ENCODE data around the gene CDKAL1.
"Not testable (repeated sequence)": the region's sequence is repeated elsewhere in the genome, so short reads cannot be mapped to it uniquely, and the experiment has no call there.

Gene CDKAL1

DNA sequence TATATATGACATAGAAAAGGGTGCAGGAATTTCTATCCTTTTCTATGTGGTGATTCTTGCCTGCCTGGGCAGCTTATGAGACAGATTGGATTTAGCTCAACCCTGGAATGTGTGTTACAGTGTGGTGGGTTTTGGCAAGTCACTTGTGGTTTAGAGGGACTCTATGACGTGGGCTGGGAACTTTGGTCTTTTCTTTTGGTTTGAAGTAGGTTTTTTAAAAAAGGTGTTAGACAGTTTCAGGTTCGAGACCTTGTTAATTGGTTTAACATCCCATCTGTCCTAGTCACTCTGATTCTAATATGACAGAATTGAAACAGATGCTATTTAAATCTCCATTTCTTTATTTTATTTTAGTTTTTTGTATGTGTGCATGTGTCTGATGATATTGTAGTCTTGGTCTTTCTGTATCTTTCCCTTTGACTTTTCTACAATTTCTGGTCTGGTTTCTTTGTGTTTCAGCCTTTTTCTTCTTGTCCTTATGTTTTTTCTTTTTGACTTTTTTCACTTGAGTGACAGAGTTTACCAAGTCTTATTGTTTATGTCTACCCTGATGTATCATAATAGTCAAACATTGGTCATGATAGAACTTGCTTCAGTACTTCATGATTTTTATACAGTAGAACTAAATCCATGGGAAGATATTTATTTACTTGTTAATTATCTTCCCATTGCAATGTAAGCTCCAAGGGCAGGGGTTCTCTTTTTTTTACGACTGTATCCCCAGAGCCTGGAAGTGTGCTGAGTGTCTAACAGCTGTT is 174.3 kb downstream of the CDKAL1 start:
- no peak for DNase-seq (ENCODE audit: low read depth in 2 of 2)

DNA sequence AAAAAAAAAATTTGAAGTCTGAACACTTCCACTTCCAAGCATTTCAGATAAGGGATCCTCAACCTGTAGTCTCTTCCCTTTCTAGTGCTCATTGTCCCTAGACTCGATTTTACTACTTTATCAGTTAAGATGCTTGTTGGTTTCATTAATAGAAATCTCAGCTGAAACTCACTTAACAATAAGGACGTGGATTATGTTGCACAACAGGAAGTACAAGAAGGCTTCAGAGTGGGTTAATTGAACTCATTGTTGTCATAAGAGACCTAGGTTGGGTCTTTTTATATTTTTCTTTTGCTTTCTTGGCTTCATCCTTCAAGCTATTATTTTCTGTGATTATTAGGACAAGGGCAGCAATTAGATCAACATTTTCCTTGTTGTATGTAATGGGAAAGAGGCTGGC is 175.2 kb downstream of the CDKAL1 start:
- DNase-seq (ENCODE audit: low read depth in 2 of 2), result no peak

- no peak for DNase-seq (ENCODE audit: low read depth in 2 of 2)
Observed at GRCh38 chr6:20710341-20710740, 176.1 kb downstream of the CDKAL1 start.

DNA sequence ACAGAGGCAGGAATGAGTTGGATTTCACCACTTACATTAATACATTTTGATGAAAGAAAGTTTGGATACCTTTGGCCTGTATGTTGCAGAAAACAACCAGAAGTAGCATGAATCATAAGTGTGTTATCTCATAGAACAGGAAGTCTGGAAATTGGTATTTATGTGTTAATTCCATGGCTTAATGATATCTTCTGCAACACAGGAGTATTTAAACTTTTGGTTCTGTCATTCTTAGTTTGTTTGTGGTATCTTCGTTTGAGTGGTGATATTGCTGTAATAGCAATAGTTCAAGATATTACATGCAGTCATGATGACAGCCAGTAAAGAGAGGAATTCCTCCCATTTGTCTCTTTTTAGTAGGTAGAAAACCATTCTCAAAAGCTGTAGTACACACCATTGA is 177.3 kb downstream of the CDKAL1 start:
- no peak for DNase-seq (ENCODE audit: low read depth in 2 of 2)

- no peak for DNase-seq (ENCODE audit: low read depth in 2 of 2)
Observed at GRCh38 chr6:20712011-20712410, 177.8 kb downstream of the CDKAL1 start.

- DNase-seq (ENCODE audit: low read depth in 2 of 2), result no peak
Observed at GRCh38 chr6:20715135-20715806, 181.0 kb downstream of the CDKAL1 start.

DNA sequence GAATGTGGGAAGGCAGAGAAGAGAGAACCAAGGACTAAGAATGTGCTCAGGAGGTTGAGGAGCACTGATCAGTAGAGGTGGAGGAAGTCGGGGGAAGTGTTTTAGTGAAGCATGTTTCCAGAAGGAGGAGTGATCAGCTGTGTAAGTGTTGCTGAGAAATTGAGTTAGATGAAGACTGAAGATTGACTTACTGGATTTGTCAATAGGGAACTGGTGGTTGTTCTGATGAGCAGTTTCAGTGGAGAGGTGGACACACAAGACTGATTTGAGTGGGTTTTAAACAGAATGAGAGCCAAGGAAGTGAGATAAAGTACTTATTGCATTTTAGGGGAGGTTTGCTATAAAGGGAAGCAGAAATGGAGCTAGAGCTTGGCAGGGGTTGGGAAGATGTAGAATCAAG is 182.6 kb downstream of the CDKAL1 start:
- no peak for DNase-seq (ENCODE audit: low read depth in 2 of 2)

DNA sequence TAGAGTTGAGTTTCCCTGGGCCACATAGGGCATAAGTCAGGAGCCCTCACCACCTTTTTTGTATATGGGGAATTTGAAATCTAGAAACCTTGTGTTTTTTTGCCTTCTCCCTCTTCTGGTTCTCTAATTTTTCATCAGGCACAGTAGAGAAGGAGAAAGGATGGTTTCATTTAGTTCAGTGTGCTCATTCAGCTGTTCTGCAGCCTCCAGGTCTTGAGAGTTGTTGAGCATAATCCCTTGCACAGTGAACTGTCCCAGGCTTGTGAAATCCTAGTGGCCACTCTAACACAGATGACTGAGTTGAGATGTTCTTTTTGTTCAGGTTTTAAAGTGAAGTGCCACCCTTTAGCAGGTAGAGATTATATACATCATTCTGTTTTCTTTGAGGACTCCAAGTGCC is 183.5 kb downstream of the CDKAL1 start:
- DNase-seq (ENCODE audit: low read depth in 2 of 2), result no peak

- no peak for DNase-seq (ENCODE audit: low read depth in 2 of 2)
Observed at GRCh38 chr6:20718705-20719653, 184.7 kb downstream of the CDKAL1 start.

GRCh38 chr6:20719980-20720379 is 185.7 kb downstream of the CDKAL1 start:
- no peak for DNase-seq (ENCODE audit: low read depth in 2 of 2)

DNA sequence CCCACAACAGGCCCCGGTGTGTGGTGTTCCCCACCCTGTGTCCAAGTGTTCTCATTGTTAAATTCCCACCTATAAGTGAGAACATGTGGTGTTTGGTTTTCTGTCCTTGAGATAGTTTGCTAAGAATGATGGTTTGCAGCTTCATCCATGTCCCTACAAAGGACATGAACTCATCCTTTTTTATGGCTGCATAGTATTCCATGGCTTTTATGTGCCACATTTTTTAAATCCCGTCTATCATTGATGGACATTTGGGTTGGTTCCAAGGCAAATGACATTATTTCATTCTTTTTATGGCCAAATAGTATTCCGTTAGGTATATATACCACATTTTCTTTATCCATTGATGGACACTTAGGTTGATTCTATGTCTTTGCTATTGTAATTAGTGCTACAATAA is 186.9 kb downstream of the CDKAL1 start:
- not testable (repeated sequence) for DNase-seq (ENCODE audit: low read depth in 2 of 2)

GRCh38 chr6:20722455-20722854 is 188.2 kb downstream of the CDKAL1 start:
- no peak for DNase-seq (ENCODE audit: low read depth in 2 of 2)

DNA sequence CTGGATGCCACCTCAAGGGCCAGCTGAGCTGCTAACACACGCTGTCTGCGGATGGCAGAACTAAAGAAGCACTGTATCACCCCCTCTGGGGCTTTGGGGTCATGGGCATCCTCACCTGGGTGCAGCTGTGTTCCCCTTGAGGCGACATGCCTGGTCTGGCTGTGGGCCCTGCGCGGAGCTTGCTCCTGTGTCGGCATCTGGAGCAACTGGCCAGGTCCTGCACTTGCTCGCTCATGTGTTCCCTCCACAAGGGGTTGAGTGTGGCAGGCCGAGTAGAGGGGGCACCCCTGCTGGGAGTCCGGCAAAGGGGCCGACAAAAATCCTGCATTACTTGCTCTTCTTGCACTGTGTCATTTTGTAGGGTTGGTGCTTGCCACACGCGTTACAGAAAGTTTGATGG is 189.0 kb downstream of the CDKAL1 start:
- no peak for DNase-seq (ENCODE audit: low read depth in 2 of 2)

DNA sequence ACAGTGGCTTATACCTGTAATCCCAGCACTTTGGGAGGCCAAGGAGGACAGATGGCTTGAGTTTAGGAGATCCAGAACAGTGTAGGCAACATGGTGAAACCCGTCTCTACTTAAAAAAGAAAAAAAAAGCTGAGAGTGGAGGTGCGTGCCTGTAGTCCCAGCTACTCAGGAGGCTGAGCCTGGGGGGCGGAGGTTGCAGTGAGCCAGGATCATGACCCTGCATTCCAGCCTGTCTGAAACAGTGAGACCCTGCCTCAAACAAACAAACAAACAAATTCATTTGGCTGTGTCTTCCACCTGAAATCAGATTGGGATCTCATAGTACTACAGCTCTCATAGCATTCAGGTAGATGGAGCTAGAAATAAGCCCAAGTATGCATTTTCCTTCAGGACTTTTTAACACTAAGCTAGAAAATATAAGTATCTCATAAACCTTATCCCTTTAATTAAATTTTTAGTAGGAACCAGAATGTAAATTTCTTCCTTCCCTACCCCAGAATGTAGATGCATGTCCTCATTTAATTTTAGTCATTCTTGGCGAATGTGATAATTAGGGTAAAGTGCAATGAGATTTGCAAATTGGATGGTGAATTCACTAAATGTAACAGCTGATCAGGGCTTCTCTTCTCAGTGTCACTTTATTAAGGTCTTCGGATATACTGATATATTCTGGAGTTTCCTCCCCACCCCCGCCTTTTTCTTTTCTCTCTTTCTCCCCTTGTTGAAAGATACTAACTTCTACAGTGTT is 190.4 kb downstream of the CDKAL1 start:
- no peak for DNase-seq (ENCODE audit: low read depth in 2 of 2)

DNA sequence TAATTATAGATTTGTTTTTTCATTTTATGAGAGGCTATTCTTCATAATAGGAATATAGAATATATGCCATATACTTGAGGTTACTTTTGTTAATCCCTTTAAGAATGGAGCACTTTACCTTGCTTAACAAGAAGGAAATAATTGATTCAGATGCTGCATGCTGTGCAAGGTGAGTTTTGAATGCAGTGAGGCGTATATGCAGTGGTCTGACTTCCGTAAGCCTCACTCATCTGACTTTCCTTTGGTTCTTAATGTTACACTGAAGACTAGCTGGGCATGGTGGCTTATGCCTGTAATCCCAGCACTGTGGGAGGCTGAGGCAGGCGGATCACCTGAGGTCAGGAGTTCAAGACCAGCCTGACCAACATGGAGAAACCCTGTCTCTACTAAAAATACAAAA is 191.0 kb downstream of the CDKAL1 start:
- not testable (repeated sequence) for DNase-seq (ENCODE audit: low read depth in 2 of 2)

DNA sequence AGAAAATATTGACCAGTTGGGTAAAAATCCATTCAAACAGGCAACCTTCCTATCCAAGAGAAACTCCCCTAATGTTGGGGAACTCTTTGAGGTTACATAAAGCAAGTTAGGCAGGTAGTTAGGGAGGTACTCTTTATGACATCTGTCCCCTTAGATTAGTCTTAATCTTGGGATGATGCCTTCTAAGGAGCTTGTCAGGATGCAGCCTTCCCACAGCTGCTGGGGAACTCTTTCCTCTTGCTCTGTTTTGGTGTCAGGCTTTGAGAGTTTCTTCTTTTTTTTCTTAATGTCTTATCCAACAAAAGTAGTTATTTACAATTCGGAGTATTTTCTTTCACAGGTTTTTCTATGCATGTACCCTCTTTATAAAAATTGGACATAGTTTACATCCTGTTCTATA is 194.8 kb downstream of the CDKAL1 start:
- DNase-seq (ENCODE audit: low read depth in 2 of 2), result no peak

- DNase-seq (ENCODE audit: low read depth in 2 of 2), result not testable (repeated sequence)
Observed at GRCh38 chr6:20732362-20732761, 198.1 kb downstream of the CDKAL1 start.

DNA sequence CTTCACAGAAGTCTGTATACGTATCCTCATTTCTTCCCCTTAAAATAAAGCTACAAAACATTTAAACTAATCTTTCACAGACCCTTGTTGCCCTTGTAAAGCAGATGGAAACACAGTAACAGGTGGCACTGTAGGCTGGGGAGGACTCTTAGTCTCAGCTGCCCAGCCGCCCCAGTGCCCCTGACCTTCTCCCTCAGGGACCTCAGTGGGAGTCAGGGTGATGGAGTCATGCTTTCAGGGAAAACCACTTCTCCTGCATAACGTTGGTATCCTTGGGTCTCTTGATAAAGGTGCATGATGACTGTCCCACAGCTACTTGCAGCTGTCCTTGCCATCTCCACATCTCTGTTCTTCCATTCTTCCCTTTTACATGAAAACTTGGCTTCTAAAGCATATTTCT is 198.6 kb downstream of the CDKAL1 start:
- no peak for DNase-seq (ENCODE audit: low read depth in 2 of 2)

- DNase-seq (ENCODE audit: low read depth in 2 of 2), result no peak
Observed at GRCh38 chr6:20737912-20738311, 203.7 kb downstream of the CDKAL1 start.

GRCh38 chr6:20740088-20740487 is 205.8 kb downstream of the CDKAL1 start:
- DNase-seq (ENCODE audit: low read depth in 2 of 2), result no peak

GRCh38 chr6:20740727-20741126 is 206.5 kb downstream of the CDKAL1 start:
- no peak for DNase-seq (ENCODE audit: low read depth in 2 of 2)

DNA sequence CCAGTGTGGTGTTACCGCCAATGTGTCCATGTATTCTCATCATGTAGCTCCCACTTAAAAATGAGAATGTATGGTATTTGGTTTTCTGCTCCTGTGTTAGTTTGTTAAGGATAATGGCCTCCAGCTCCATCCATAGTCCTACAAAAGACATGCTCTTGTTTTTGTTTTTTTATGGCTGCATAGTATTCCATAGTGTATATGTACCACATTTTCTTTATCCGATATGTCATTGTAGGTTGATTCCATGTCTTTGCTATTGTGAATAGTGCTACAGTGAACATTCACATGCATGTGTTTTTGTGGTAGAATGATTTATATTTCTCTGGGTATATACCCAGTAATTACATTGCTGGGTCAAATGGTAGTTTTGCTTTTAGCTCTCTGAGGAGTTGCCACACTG is 207.2 kb downstream of the CDKAL1 start:
- no peak for DNase-seq (ENCODE audit: low read depth in 2 of 2)
